Loucy (cell line): ENCODE measurements around the gene SCART1.
"Not testable (repeated sequence)": the region's sequence is repeated elsewhere in the genome, so short reads cannot be mapped to it uniquely, and the experiment has no call there.

Experiments
- H2AFZ ChIP-seq: fragments of 200-600 bp; sonication (generic); 2 replicates; pipeline ENCODE4 v1.6.0; 2016; ENCODE audit warnings: antibody characterized with exemption, mild to moderate bottlenecking, low read length, moderate library complexity
- H3F3A ChIP-seq: fragments of 200-600 bp; 2 replicates; pipeline ENCODE4 v1.6.0; 2016; ENCODE audit warnings: antibody characterized with exemption, low read depth, mild to moderate bottlenecking
- H3K27me3 ChIP-seq: fragments of 200-600 bp; sonication (generic); 2 replicates; pipeline ENCODE4 v1.6.1; 2014; ENCODE audit warnings: low read length, mild to moderate bottlenecking; ENCODE audit not compliant: insufficient read depth, poor library complexity, severe bottlenecking
- H3K36me3 ChIP-seq: fragments of 200-600 bp; sonication (generic); 2 replicates; pipeline ENCODE4 v1.6.1; 2016; ENCODE audit warnings: low read length; ENCODE audit not compliant: insufficient read depth
- H3K4me1 ChIP-seq: fragments of 200-600 bp; sonication (generic); 2 replicates; pipeline ENCODE4 v1.5.1; 2014; ENCODE audit warnings: low read length, mild to moderate bottlenecking; ENCODE audit not compliant: insufficient read depth, poor library complexity, severe bottlenecking
- H3K4me2 ChIP-seq: fragments of 200-600 bp; sonication (generic); 2 replicates; pipeline ENCODE4 v1.6.0; 2014; ENCODE audit warnings: antibody characterized with exemption, low read length, low read depth, mild to moderate bottlenecking; ENCODE audit not compliant: poor library complexity, severe bottlenecking
- H3K4me3 ChIP-seq: fragments of 200-600 bp; sonication (generic); 2 replicates; pipeline ENCODE4 v1.5.1; 2014; ENCODE audit warnings: low read length, mild to moderate bottlenecking, mixed read lengths; ENCODE audit not compliant: poor library complexity, severe bottlenecking
- H3K79me2 ChIP-seq: fragments of 200-600 bp; sonication (generic); 2 replicates; pipeline ENCODE4 v1.6.1; 2014; ENCODE audit warnings: low read length; ENCODE audit not compliant: insufficient read depth
- H3K9ac ChIP-seq: fragments of 200-600 bp; sonication (generic); 2 replicates; pipeline ENCODE4 v1.6.0; 2014; ENCODE audit warnings: mild to moderate bottlenecking, low read depth, low read length, moderate library complexity; ENCODE audit not compliant: poor library complexity, severe bottlenecking
- H3K9me2 ChIP-seq: fragments of 200-600 bp; sonication (generic); replicated peaks from 2 replicates; pipeline ENCODE4 v1.6.1; 2016; ENCODE audit warnings: low read depth, low read length, mixed read lengths
- H3K9me3 ChIP-seq: fragments of 200-600 bp; sonication (generic); 2 replicates; pipeline ENCODE4 v1.6.1; 2014; ENCODE audit warnings: mild to moderate bottlenecking, antibody characterized with exemption, low read length, low read depth; ENCODE audit not compliant: insufficient read depth
- H4K20me1 ChIP-seq: fragments of 200-600 bp; sonication (generic); 2 replicates; pipeline ENCODE4 v1.6.0; 2014; ENCODE audit warnings: antibody characterized with exemption, low read length, mild to moderate bottlenecking; ENCODE audit not compliant: insufficient read depth, poor library complexity, severe bottlenecking
- CTCF ChIP-seq: fragments of 200-600 bp; sonication (generic); conservative IDR thresholded peaks from 2 replicates; pipeline ENCODE4 v1.5.1; 2014; ENCODE audit warnings: mild to moderate bottlenecking, antibody characterized with exemption, low read length

Gene SCART1

DNA sequence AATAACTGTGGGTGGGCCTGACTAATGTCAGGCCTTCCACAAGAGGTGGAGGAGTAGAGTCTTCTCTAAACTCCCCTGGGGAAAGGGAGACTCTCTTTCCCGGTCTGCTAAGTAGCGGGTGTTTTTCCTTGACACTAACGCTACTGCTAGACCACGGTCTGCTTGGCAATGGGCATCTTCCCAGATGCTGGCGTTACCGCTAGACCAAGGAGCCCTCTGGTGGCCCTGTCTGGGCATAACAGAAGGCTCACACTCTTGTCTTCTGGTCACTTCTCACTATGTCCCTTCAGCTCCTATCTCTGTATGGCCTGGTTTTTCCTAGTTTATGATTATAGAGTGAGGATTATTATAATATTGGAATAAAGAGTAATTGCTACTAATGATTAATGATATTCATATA is 43.6 kb downstream of the SCART1 start:
- not testable (repeated sequence) for H3K9me3 ChIP-seq, H3K27me3 ChIP-seq, H2AFZ ChIP-seq, H3K79me2 ChIP-seq, H3K9ac ChIP-seq, H3F3A ChIP-seq, H3K9me2 ChIP-seq, H4K20me1 ChIP-seq, H3K4me1 ChIP-seq, H3K4me2 ChIP-seq, H3K4me3 ChIP-seq
- H3K36me3 ChIP-seq: peaks cover 12% of the 10 kb centered on the region; the same call in 1 of the 2 replicates
- TF ChIP-seq CTCF: peak; percentile 40

- not testable (repeated sequence) for H3K4me1 ChIP-seq, H3K4me3 ChIP-seq, H3F3A ChIP-seq, H4K20me1 ChIP-seq, H2AFZ ChIP-seq, H3K27me3 ChIP-seq, H3K4me2 ChIP-seq, H3K9ac ChIP-seq, H3K9me3 ChIP-seq, H3K9me2 ChIP-seq, H3K36me3 ChIP-seq, H3K79me2 ChIP-seq
These were observed 45.4 kb downstream of the SCART1 start for GRCh38 chr10:133499176-133499575.

- not testable (repeated sequence) for H3K36me3 ChIP-seq, H3K4me1 ChIP-seq, H3K79me2 ChIP-seq, H4K20me1 ChIP-seq, H3F3A ChIP-seq, H3K4me2 ChIP-seq, H3K9ac ChIP-seq, H3K27me3 ChIP-seq, H3K4me3 ChIP-seq, H3K9me3 ChIP-seq, H2AFZ ChIP-seq, H3K9me2 ChIP-seq
These were observed 47.2 kb downstream of the SCART1 start for GRCh38 chr10:133500897-133501296.

DNA sequence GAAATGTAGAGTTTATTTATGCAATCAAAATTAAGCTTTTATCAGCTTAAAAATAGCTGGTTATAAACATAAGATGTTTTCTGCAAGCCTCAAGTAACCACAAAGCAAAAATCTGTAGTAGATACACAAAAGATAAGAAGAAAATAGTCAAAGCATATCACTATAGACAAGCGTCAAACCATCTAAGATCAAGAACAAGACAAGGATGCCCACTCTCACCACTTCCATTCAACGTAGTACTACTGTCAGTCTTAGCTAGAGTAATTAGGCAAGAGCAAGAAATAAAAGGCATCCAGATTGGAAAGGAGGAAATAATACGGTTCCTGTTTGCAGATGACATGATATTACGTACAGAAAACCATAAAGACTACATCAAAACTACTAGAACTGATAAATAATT is 56.0 kb downstream of the SCART1 start:
- no peak for TF ChIP-seq CTCF
- no peaks in the 10 kb centered on the region for H3F3A ChIP-seq

More for the DNA sequence above, 56.0 kb downstream of the SCART1 start:
- Histone ChIP-seq H3K4me1 (no peaks in the 10 kb centered on the region), H3K4me3 (no peak overlapping the region), H3K9me2 (no peaks in the 10 kb centered on the region), H3K9me3 (peaks cover 3% of the 10 kb centered on the region; the same call in 1 of the 2 replicates), H3K27me3 (no peaks in the 10 kb centered on the region), H3K79me2 (no peaks in the 10 kb centered on the region), H2AFZ (no peak overlapping the region), H3K4me2 (no peak overlapping the region), H3K36me3 (no peaks in the 10 kb centered on the region), H4K20me1 (no peaks in the 10 kb centered on the region), H3K9ac (no peak overlapping the region)
